ENCODE results near the gene LMOD3.

DNA sequence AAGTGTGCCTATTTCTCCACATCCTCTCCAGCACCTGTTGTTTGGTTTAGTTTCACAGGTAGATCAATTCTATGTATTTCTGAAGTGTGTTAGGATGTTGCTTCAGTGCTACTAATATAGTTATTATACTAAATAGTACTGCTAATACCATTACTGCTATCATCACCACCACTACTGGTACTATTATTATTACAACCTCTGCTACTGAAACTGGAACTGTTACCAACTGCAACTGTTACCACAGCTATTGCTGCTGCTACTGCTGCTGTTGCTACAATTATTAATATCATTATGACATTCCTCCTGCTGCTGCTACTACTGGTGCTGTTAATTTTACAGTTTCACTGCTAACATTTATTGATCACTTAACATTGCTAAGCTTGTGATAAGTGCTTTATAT, 8.3 kb upstream of the LMOD3 start:
- no peak for TF ChIP-seq SP1 (IDR thresholded peaks at IDR 0.05)
- TF ChIP-seq NFRKB (IDR thresholded peaks at IDR 0.05), result no peak
- TF ChIP-seq ELF4 (IDR thresholded peaks at IDR 0.05), result no peak
